Neuronal stem cell (in vitro differentiated cells): ENCODE measurements around the gene AGBL4.
"Not testable (repeated sequence)": the region's sequence is repeated elsewhere in the genome, so short reads cannot be mapped to it uniquely, and the experiment has no call there.

Experiments used
- DNase-seq: peaks from one replicate; pipeline ENCODE4 v3.0.0-alpha.2; 2013; ENCODE audit warnings: low spot score
- H2AFZ ChIP-seq: one replicate; pipeline ENCODE4 v1.6.1; 2013; ENCODE audit warnings: mild to moderate bottlenecking, low read length, inconsistent platforms
- H2AK5ac ChIP-seq: 2 replicates; pipeline ENCODE4 v1.6.1; 2013; ENCODE audit warnings: low read depth, mild to moderate bottlenecking, inconsistent platforms, low read length, moderate library complexity, mixed read lengths
- H2BK120ac ChIP-seq: 2 replicates; pipeline ENCODE4 v1.6.1; 2013; ENCODE audit warnings: low read depth, mild to moderate bottlenecking, inconsistent platforms, low read length, moderate library complexity, mixed read lengths
- H2BK12ac ChIP-seq: one replicate; pipeline ENCODE4 v1.6.1; 2013; ENCODE audit warnings: low read length, inconsistent platforms
- H2BK15ac ChIP-seq: 2 replicates; pipeline ENCODE4 v1.6.1; 2013; ENCODE audit warnings: mild to moderate bottlenecking, low read length, inconsistent platforms, mixed read lengths
- H2BK5ac ChIP-seq: one replicate; pipeline ENCODE4 v1.6.1; 2013; ENCODE audit warnings: inconsistent platforms, mild to moderate bottlenecking, low read length, moderate library complexity
- H3K14ac ChIP-seq: one replicate; pipeline ENCODE4 v1.6.1; 2013; ENCODE audit warnings: low read length, inconsistent platforms
- H3K18ac ChIP-seq: 2 replicates; pipeline ENCODE4 v1.6.1; 2013; ENCODE audit warnings: low read length, inconsistent platforms
- H3K23ac ChIP-seq: 2 replicates; pipeline ENCODE4 v1.6.1; 2013; ENCODE audit warnings: low read depth, mild to moderate bottlenecking, mixed read lengths, low read length, inconsistent platforms; ENCODE audit not compliant: poor library complexity
- H3K27ac ChIP-seq: replicated peaks from 3 replicates; pipeline ENCODE4 v1.5.1; 2013; ENCODE audit warnings: low read length, inconsistent platforms
- H3K27me3 ChIP-seq, 3 experiments: 2 replicates each; pipeline ENCODE4 v1.6.1; 2013; ENCODE audit warnings: low read length in 3 of 3, mild to moderate bottlenecking in 2 of 3, inconsistent platforms in 1 of 3, low read depth in 1 of 3, mixed read lengths in 1 of 3, moderate library complexity in 1 of 3; ENCODE audit not compliant: control insufficient read depth in 3 of 3, insufficient read depth in 3 of 3
- H3K36me3 ChIP-seq, 2 donors: replicated peaks in 1 of 2; 2 replicates each; pipeline ENCODE4 v1.6.1; 2013; ENCODE audit warnings: low read length in 2 of 2; ENCODE audit not compliant: control insufficient read depth in 2 of 2, insufficient read depth in 2 of 2
- H3K4ac ChIP-seq: 2 replicates; pipeline ENCODE4 v1.6.1; 2013; ENCODE audit warnings: inconsistent platforms, mild to moderate bottlenecking, low read length, moderate library complexity
- H3K4me1 ChIP-seq, 2 donors: 1 replicate in 1 of 2; 2 replicates in 1 of 2; pipeline ENCODE4 v1.6.1; 2013; ENCODE audit warnings: low read length in 2 of 2, low read depth in 1 of 2; ENCODE audit not compliant: control insufficient read depth in 2 of 2, insufficient read depth in 1 of 2
- H3K4me2 ChIP-seq: one replicate; pipeline ENCODE4 v1.6.1; 2013; ENCODE audit warnings: mild to moderate bottlenecking, low read length, inconsistent platforms; ENCODE audit not compliant: insufficient read depth, poor library complexity, severe bottlenecking
- H3K4me3 ChIP-seq, 2 donors: 2 replicates each; pipeline ENCODE4 v1.5.1; 2013; ENCODE audit warnings: low read length in 2 of 2, mild to moderate bottlenecking in 2 of 2, inconsistent platforms in 1 of 2, moderate library complexity in 1 of 2
- H3K79me1 ChIP-seq: one replicate; pipeline ENCODE4 v1.6.1; 2013; ENCODE audit warnings: low read depth, mild to moderate bottlenecking, inconsistent platforms, low read length, moderate library complexity
- H3K9ac ChIP-seq: one replicate; pipeline ENCODE4 v1.6.1; 2013; ENCODE audit warnings: mild to moderate bottlenecking, low read depth, low read length, inconsistent platforms; ENCODE audit not compliant: poor library complexity
- H3K9me3 ChIP-seq, 2 donors: replicated peaks in 1 of 2; 2 replicates each; pipeline versions ENCODE3 to v1.6.1; 2013; ENCODE audit warnings: low read length in 2 of 2, mild to moderate bottlenecking in 2 of 2, inconsistent platforms in 1 of 2, low read depth in 1 of 2, mixed read lengths in 1 of 2, moderate library complexity in 1 of 2; ENCODE audit not compliant: control insufficient read depth in 2 of 2, insufficient read depth in 1 of 2
- H4K8ac ChIP-seq: one replicate; pipeline ENCODE4 v1.6.1; 2013; ENCODE audit warnings: low read depth, mild to moderate bottlenecking, inconsistent platforms, low read length, moderate library complexity
- H4K91ac ChIP-seq: one replicate; pipeline ENCODE4 v1.6.1; 2013; ENCODE audit warnings: low read length, low read depth, mild to moderate bottlenecking, inconsistent platforms; ENCODE audit not compliant: poor library complexity
- WGBS, 2 donors: extraction: QIAGEN DNeasy Blood & Tissue Kit; methylation state at CpG; one replicate each; pipeline ENCODE4 v1.1.7; 2013; ENCODE audit warnings: missing lambda C conversion rate in 2 of 2, mixed read lengths in 1 of 2; ENCODE audit not compliant: insufficient read length in 2 of 2, insufficient replicate concordance in 1 of 2; ENCODE audit errors: extremely low coverage in 2 of 2; 5-methylcytosine and 5-hydroxymethylcytosine counted together

The AGBL4 gene

GRCh38 chr1:49320493-49320892 is 703.3 kb downstream of the AGBL4 start:
- not testable (repeated sequence) for H3K4me1 ChIP-seq, H2AK5ac ChIP-seq, H3K4ac ChIP-seq, H3K23ac ChIP-seq, H2BK5ac ChIP-seq, H3K9ac ChIP-seq, H3K4me2 ChIP-seq, H3K79me1 ChIP-seq, H2BK120ac ChIP-seq, DNase-seq, H4K8ac ChIP-seq, H3K36me3 ChIP-seq, H4K91ac ChIP-seq, H2BK15ac ChIP-seq, H3K27ac ChIP-seq, H2AFZ ChIP-seq, H3K18ac ChIP-seq, H3K27me3 ChIP-seq, H2BK12ac ChIP-seq, H3K4me3 ChIP-seq, H3K14ac ChIP-seq, H3K9me3 ChIP-seq
- WGBS, 2 donors: no CpG with 5 or more reads among the region's 2 CpGs

GRCh38 chr1:49319426-49319963 is 704.3 kb downstream of the AGBL4 start:
- no peaks in the 10 kb centered on the region for H3K9me3 ChIP-seq
- H3K4ac ChIP-seq: no peak overlapping the region
- no peak overlapping the region for H4K91ac ChIP-seq
- no peak overlapping the region for H3K27ac ChIP-seq
- H2BK120ac ChIP-seq: no peak overlapping the region
- H3K4me2 ChIP-seq: no peak overlapping the region
- no peak overlapping the region for H2BK15ac ChIP-seq
- no peak overlapping the region for H3K18ac ChIP-seq
- H2BK12ac ChIP-seq: no peak overlapping the region
- H3K4me1 ChIP-seq: no peaks in the 10 kb centered on the region
- no peak overlapping the region for H2AFZ ChIP-seq
- H3K4me3 ChIP-seq: no peak overlapping the region
- no peak overlapping the region for H3K23ac ChIP-seq
- no peak for DNase-seq
- H3K27me3 ChIP-seq: no peaks in the 10 kb centered on the region
- H3K79me1 ChIP-seq: no peaks in the 10 kb centered on the region
- no peak overlapping the region for H2AK5ac ChIP-seq
- H2BK5ac ChIP-seq: no peak overlapping the region
- no peak overlapping the region for H3K9ac ChIP-seq
- H3K36me3 ChIP-seq: no peaks in the 10 kb centered on the region
- no peak overlapping the region for H3K14ac ChIP-seq
- no peak overlapping the region for H4K8ac ChIP-seq

- H3K4me2 ChIP-seq: no peak overlapping the region
- H2AFZ ChIP-seq: no peak overlapping the region
- no peaks in the 10 kb centered on the region for H3K27me3 ChIP-seq
- no peaks in the 10 kb centered on the region for H3K79me1 ChIP-seq
- H3K23ac ChIP-seq: no peak overlapping the region
- H4K91ac ChIP-seq: no peak overlapping the region
- no peaks in the 10 kb centered on the region for H3K36me3 ChIP-seq
- DNase-seq: no peak
- H3K18ac ChIP-seq: no peak overlapping the region
- WGBS, 2 donors: no CpG with 5 or more reads among the region's 2 CpGs
- no peaks in the 10 kb centered on the region for H3K9me3 ChIP-seq
- H2BK15ac ChIP-seq: no peak overlapping the region
- no peak overlapping the region for H2BK5ac ChIP-seq
- no peak overlapping the region for H2BK12ac ChIP-seq
- no peak overlapping the region for H2AK5ac ChIP-seq
- no peaks in the 10 kb centered on the region for H3K4me1 ChIP-seq
- H4K8ac ChIP-seq: no peak overlapping the region
- H3K9ac ChIP-seq: no peak overlapping the region
- no peak overlapping the region for H3K4me3 ChIP-seq
- H3K14ac ChIP-seq: no peak overlapping the region
- H2BK120ac ChIP-seq: no peak overlapping the region
- H3K27ac ChIP-seq: no peak overlapping the region
- H3K4ac ChIP-seq: no peak overlapping the region
Measured at GRCh38 chr1:49318218-49318617, 705.5 kb downstream of the AGBL4 start.

GRCh38 chr1:49307457-49307856 is 716.3 kb downstream of the AGBL4 start:
- H2BK15ac ChIP-seq: no peak overlapping the region
- no peaks in the 10 kb centered on the region for H3K27me3 ChIP-seq
- H3K4me1 ChIP-seq: no peaks in the 10 kb centered on the region
- no peak overlapping the region for H3K23ac ChIP-seq
- H3K27ac ChIP-seq: no peak overlapping the region
- no peak for DNase-seq
- H2BK5ac ChIP-seq: no peak overlapping the region
- no peak overlapping the region for H4K91ac ChIP-seq
- H2BK12ac ChIP-seq: no peak overlapping the region
- H3K14ac ChIP-seq: no peak overlapping the region
- H3K9me3 ChIP-seq: no peaks in the 10 kb centered on the region
- no peak overlapping the region for H3K4ac ChIP-seq
- H2BK120ac ChIP-seq: no peak overlapping the region
- H3K36me3 ChIP-seq: no peaks in the 10 kb centered on the region
- H3K4me3 ChIP-seq: no peak overlapping the region
- no peak overlapping the region for H2AFZ ChIP-seq
- H3K79me1 ChIP-seq: no peaks in the 10 kb centered on the region
- no peak overlapping the region for H3K4me2 ChIP-seq
- H4K8ac ChIP-seq: no peak overlapping the region
- H3K18ac ChIP-seq: no peak overlapping the region
- no peak overlapping the region for H2AK5ac ChIP-seq
- H3K9ac ChIP-seq: no peak overlapping the region
